Measurements from ENCODE around the gene AP4B1.

GRCh38 chr1:113942527-113942926 is 37.9 kb upstream of the AP4B1 start:
- TF ChIP-seq POLR2AphosphoS5 (IDR thresholded peaks at IDR 0.05; ENCODE audit: borderline replicate concordance, low read depth, low read length) (no peak), FOXP2 (optimal IDR thresholded peaks at IDR 0.05; ENCODE audit: control extremely low read depth, extremely low read length, insufficient read depth) (no peak)
